Ovary (tissue), 9 donors: Measurements from ENCODE around the gene DSCAML1. TPM values are rescaled to one million over a fixed set of nuclear protein-coding genes. Genes with fewer than 3 reads are reported as not detected.

Experiments
- DNase-seq, 5 donors: peaks; one replicate each; pipeline ENCODE4 v3.0.0-alpha.2; 2019 to 2020
- H3K27ac ChIP-seq, 2 donors: fragments of 200-600 bp; one replicate each; pipeline versions ENCODE4 v1.5.1 to v1.8.0; 2019 to 2022
- H3K27me3 ChIP-seq: fragments of 200-600 bp; one replicate; pipeline ENCODE4 v1.8.0; 2022
- H3K36me3 ChIP-seq: fragments of 200-600 bp; sonication (generic); one replicate; pipeline ENCODE4 v1.5.1; 2019
- H3K4me1 ChIP-seq: one replicate; pipeline ENCODE4 v1.8.1; 2013; ENCODE audit warnings: mild to moderate bottlenecking, moderate library complexity; ENCODE audit not compliant: insufficient read depth
- H3K4me3 ChIP-seq: fragments of 200-600 bp; sonication (generic); one replicate; pipeline ENCODE4 v1.5.1; 2017
- H3K9me3 ChIP-seq, 2 donors: fragments of 200-600 bp in 1 of 2; sonication (generic) in 1 of 2; one replicate each; pipeline versions ENCODE4 v1.5.1 to v1.8.1; 2013 to 2019; ENCODE audit warnings: mild to moderate bottlenecking in 1 of 2, moderate library complexity in 1 of 2
- EP300 ChIP-seq: sonication (generic); formaldehyde crosslinking; IDR thresholded peaks from one replicate; pipeline ENCODE4 v1.6.1; 2017; ENCODE audit warnings: antibody characterized with exemption
- POLR2A ChIP-seq: fragments of 450-650 bp; IDR thresholded peaks from one replicate; pipeline ENCODE4 v1.6.1; 2017; ENCODE audit warnings: antibody characterized with exemption, mild to moderate bottlenecking, moderate library complexity
- WGBS, 3 donors: extraction: QIAGEN DNeasy Blood & Tissue Kit in 1 of 3; methylation state at CpG; one replicate each; pipeline versions ENCODE4 v1.1.5 to v1.1.7; 2013 to 2017; 5-methylcytosine and 5-hydroxymethylcytosine counted together
- intact Hi-C, 4 donors: fragments of 100-400 bp; cut with DNase I; formaldehyde crosslinking; loops; one replicate each; pipeline versions ENCODE4 v1.11.0 to v1.15.1; 2022 to 2023
- polyA plus RNA-seq, 2 donors: library from polyadenylated mRNA; stranded (reverse); fragments of 200-250 nt in 1 of 2; fragments of 350-450 nt in 1 of 2; fragmentation: Illumina TruSeq in 1 of 2; extraction: RNeasy Lipid Tissue Mini Kit (QIAGEN cat#74804) in 1 of 2; gene quantifications; one replicate each; pipeline ENCODE4 v1.2.3, GENCODE V29; 2013 to 2014
- total RNA-seq, 7 donors: library from RNA; depleted of rRNA in 2 of 7; stranded (reverse); fragments of >200 nt in 2 of 7; fragmentation: NEBNext Ultra II Directional in 3 of 7; extraction: Animal tissue kit (Norgen Biotek cat#: 25700) in 3 of 7; gene quantifications; one replicate each; pipeline versions ENCODE4 v1.1.0 to v1.2.4, GENCODE V29; 2016 to 2023
- TF ChIP-seq, protein P1 (sequence below), 3 donors: fragments of 450-650 bp in 2 of 3; fragments of 200-600 bp in 1 of 3; IDR thresholded peaks; one replicate each; pipeline versions ENCODE4 v1.5.1 to v1.8.0; 2016 to 2022; ENCODE audit warnings: antibody characterized with exemption in 3 of 3, mild to moderate bottlenecking in 1 of 3
- donor health status: DM: no; HTN: no; CAD: no; lungs with moderate emphysema.
- donor health status: DM: no; HTN: no; CAD: no.
- donor health status: Bipolar disorder and iron deficiency.
- donor health status: DM: yes; HTN: yes; CAD: no.
- donor health status: DM: no; HTN: no; CAD: no.
- donor health status: DM: yes; HTN: yes; CAD: no.

The DSCAML1 gene
- total and polyA plus RNA-seq, 9 donors = 0.77 to 16.5 (median 10.6) TPM

- no peak for DNase-seq
- H3K27ac ChIP-seq = no peak overlapping the region
- TF ChIP-seq, protein P1, sequence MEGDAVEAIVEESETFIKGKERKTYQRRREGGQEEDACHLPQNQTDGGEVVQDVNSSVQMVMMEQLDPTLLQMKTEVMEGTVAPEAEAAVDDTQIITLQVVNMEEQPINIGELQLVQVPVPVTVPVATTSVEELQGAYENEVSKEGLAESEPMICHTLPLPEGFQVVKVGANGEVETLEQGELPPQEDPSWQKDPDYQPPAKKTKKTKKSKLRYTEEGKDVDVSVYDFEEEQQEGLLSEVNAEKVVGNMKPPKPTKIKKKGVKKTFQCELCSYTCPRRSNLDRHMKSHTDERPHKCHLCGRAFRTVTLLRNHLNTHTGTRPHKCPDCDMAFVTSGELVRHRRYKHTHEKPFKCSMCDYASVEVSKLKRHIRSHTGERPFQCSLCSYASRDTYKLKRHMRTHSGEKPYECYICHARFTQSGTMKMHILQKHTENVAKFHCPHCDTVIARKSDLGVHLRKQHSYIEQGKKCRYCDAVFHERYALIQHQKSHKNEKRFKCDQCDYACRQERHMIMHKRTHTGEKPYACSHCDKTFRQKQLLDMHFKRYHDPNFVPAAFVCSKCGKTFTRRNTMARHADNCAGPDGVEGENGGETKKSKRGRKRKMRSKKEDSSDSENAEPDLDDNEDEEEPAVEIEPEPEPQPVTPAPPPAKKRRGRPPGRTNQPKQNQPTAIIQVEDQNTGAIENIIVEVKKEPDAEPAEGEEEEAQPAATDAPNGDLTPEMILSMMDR (IDR thresholded peaks at IDR 0.05) = no peak
- no peak for TF ChIP-seq POLR2A
- TF ChIP-seq EP300 = no peak
- intact Hi-C loops = no loop called here
- H3K36me3 ChIP-seq = no peaks in the 10 kb centered on the region
- no peaks in the 10 kb centered on the region for H3K27me3 ChIP-seq
- H3K4me1 ChIP-seq = no peaks in the 10 kb centered on the region
- H3K9me3 ChIP-seq = no peaks in the 10 kb centered on the region
- WGBS, 3 donors = 87 to 93% (median 92%) methylated on average over 9 of the region's 9 CpGs
- no peak overlapping the region for H3K4me3 ChIP-seq
Observed at GRCh38 chr11:117552626-117553025, 244.4 kb downstream of the DSCAML1 start.

GRCh38 chr11:117551761-117552343, 245.2 kb downstream of the DSCAML1 start:
- intact Hi-C loops = no loop called here

DNA sequence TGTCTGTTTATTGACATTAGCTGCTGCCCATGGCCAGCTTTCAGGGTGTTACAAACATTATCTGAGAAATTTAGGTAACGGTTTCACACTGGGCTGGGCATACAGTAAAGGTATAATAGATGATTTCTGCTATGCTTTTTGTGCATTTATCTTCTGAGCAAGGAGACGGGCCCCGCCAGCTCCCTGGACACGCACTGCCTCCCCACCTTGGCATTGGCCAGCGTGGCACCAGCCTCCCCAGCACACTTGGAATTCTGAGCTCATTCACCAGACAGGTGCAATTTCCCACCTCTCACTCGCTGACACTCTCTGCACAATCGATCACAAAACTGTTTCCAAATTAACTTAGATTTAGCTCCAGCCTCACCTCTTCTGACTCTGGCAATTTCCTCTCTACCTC, 246.6 kb downstream of the DSCAML1 start:
- no peaks in the 10 kb centered on the region for H3K27me3 ChIP-seq
- no peak for TF ChIP-seq POLR2A
- H3K9me3 ChIP-seq = no peaks in the 10 kb centered on the region
- intact Hi-C loops = no loop called here
- no peak overlapping the region for H3K27ac ChIP-seq
- H3K36me3 ChIP-seq = no peaks in the 10 kb centered on the region
- no peak overlapping the region for H3K4me3 ChIP-seq
- no peaks in the 10 kb centered on the region for H3K4me1 ChIP-seq
- WGBS, 3 donors = 91 to 92% (median 91%) methylated on average over 7 of the region's 7 CpGs
- no peak for DNase-seq

More at GRCh38 chr11:117551761-117552343, 245.2 kb downstream of the DSCAML1 start:
- Histone ChIP-seq H3K4me3 (no peak overlapping the region), H3K27me3 (no peaks in the 10 kb centered on the region), H3K27ac (no peak overlapping the region), H3K4me1 (no peaks in the 10 kb centered on the region), H3K36me3 (no peaks in the 10 kb centered on the region), H3K9me3 (no peaks in the 10 kb centered on the region)
- no peak for TF ChIP-seq EP300
- TF ChIP-seq, protein P1 (IDR thresholded peaks at IDR 0.05) = no peak
- TF ChIP-seq POLR2A = no peak
- no peak for DNase-seq
- WGBS, 3 donors = 74 to 80% (median 80%) methylated on average over 12 of the region's 12 CpGs

GRCh38 chr11:117549417-117549816, 247.6 kb downstream of the DSCAML1 start:
- Histone ChIP-seq H3K9me3 (no peaks in the 10 kb centered on the region), H3K4me1 (no peaks in the 10 kb centered on the region), H3K36me3 (no peaks in the 10 kb centered on the region), H3K27me3 (no peaks in the 10 kb centered on the region), H3K27ac (no peak overlapping the region), H3K4me3 (no peak overlapping the region)
- 81 to 94% (median 92%) methylated on average over 9 of the region's 9 CpGs for WGBS, 3 donors
- intact Hi-C loops = no loop called here
- DNase-seq = no peak
- TF ChIP-seq EP300 (no peak), POLR2A (no peak)
- TF ChIP-seq, protein P1 (IDR thresholded peaks at IDR 0.05) = no peak

DNA sequence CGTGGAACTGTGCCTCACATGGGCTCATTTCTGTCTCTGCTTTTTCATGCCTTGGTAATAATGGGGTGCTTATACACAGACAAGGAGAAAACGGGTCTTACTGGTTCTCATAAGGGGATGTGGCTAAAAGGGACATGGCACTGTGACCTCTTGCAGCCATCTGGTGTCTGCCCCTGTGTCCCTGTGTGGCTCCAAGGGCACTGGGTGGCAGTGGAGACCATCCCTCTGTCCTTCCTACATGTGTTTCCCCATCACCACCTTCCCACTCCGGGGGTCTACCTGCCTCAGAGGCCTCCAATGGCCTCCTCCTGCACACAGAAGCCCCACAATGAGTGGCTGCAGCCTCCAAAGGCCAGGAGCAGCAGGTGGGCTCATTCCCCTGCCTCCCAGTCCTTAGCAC, 248.1 kb downstream of the DSCAML1 start:
- 75 to 81% (median 79%) methylated on average over 3 of the region's 3 CpGs for WGBS, 3 donors
- intact Hi-C loops = no loop called here
- Histone ChIP-seq H3K27me3 (no peaks in the 10 kb centered on the region), H3K36me3 (no peaks in the 10 kb centered on the region), H3K4me1 (no peaks in the 10 kb centered on the region), H3K27ac (no peak overlapping the region), H3K9me3 (no peaks in the 10 kb centered on the region), H3K4me3 (no peak overlapping the region)
- no peak for DNase-seq
- TF ChIP-seq, protein P1 (IDR thresholded peaks at IDR 0.05) = no peak
- TF ChIP-seq EP300 = no peak
